Measurements from ENCODE around the gene FAM89B.

- TF ChIP-seq, protein P1, sequence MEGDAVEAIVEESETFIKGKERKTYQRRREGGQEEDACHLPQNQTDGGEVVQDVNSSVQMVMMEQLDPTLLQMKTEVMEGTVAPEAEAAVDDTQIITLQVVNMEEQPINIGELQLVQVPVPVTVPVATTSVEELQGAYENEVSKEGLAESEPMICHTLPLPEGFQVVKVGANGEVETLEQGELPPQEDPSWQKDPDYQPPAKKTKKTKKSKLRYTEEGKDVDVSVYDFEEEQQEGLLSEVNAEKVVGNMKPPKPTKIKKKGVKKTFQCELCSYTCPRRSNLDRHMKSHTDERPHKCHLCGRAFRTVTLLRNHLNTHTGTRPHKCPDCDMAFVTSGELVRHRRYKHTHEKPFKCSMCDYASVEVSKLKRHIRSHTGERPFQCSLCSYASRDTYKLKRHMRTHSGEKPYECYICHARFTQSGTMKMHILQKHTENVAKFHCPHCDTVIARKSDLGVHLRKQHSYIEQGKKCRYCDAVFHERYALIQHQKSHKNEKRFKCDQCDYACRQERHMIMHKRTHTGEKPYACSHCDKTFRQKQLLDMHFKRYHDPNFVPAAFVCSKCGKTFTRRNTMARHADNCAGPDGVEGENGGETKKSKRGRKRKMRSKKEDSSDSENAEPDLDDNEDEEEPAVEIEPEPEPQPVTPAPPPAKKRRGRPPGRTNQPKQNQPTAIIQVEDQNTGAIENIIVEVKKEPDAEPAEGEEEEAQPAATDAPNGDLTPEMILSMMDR (IDR thresholded peaks at IDR 0.05) = peak; percentile 16 to 62 (median 46)
- no peak for TF ChIP-seq POLR2A (IDR thresholded peaks at IDR 0.05)
- TF ChIP-seq POLR2AphosphoS5 (IDR thresholded peaks at IDR 0.05) = peak in 1 of 2 donors; percentile 21
- TF ChIP-seq EP300 (IDR thresholded peaks at IDR 0.05) = no peak
Observed at GRCh38 chr11:65591939-65592857, 19.9 kb downstream of the FAM89B start.
